Transverse colon (tissue), 4 donors: ENCODE results near the gene CACNA1S. TPM values are rescaled to one million over a fixed set of nuclear protein-coding genes. Genes with fewer than 3 reads are reported as not detected.

Experiments used
- DNase-seq: peaks from one replicate; pipeline ENCODE4 v3.0.0-alpha.2; 2019
- H3K27ac ChIP-seq, 4 donors: fragments of 200-600 bp; sonication (generic); 2 replicates each; pipeline ENCODE4 v1.5.1; 2016 to 2018; ENCODE audit warnings: inconsistent platforms in 4 of 4
- H3K27me3 ChIP-seq: fragments of 200-600 bp; sonication (generic); 2 replicates; pipeline ENCODE4 v1.5.1; 2017; ENCODE audit warnings: inconsistent platforms
- H3K36me3 ChIP-seq, 4 donors: fragments of 200-600 bp; sonication (generic); 2 replicates each; pipeline ENCODE4 v1.5.1; 2017 to 2019; ENCODE audit warnings: inconsistent platforms in 4 of 4
- H3K4me1 ChIP-seq, 4 donors: fragments of 200-600 bp; sonication (generic); 2 replicates each; pipeline ENCODE4 v1.5.1; 2017 to 2020; ENCODE audit warnings: inconsistent platforms in 4 of 4
- H3K4me3 ChIP-seq, 4 donors: fragments of 200-600 bp; sonication (generic); 1 replicate in 1 of 4; 2 replicates in 3 of 4; pipeline versions ENCODE4 v1.5.1 to v1.6.1; 2017 to 2019; ENCODE audit warnings: inconsistent platforms in 4 of 4
- H3K9me3 ChIP-seq, 2 donors: fragments of 200-600 bp; sonication (generic); 2 replicates each; pipeline ENCODE4 v1.5.1; 2017 to 2019; ENCODE audit warnings: inconsistent platforms in 2 of 2
- EP300 ChIP-seq: sonication (generic); formaldehyde crosslinking; IDR thresholded peaks from one replicate; pipeline ENCODE4 v1.6.1; 2017; ENCODE audit warnings: antibody characterized with exemption, low read depth
- POLR2A ChIP-seq: fragments of 450-650 bp; IDR thresholded peaks from one replicate; pipeline ENCODE4 v1.6.1; 2016; ENCODE audit warnings: antibody characterized with exemption, mild to moderate bottlenecking, moderate library complexity
- POLR2AphosphoS5 ChIP-seq, 3 donors: sonication (generic); formaldehyde crosslinking; IDR thresholded peaks; one replicate each; pipeline ENCODE4 v1.6.1; 2016; ENCODE audit warnings: antibody characterized with exemption in 3 of 3
- WGBS, 2 donors: methylation state at CpG; one replicate each; pipeline ENCODE4 v1.1.5; 2018; ENCODE audit warnings: low coverage in 1 of 2; 5-methylcytosine and 5-hydroxymethylcytosine counted together
- in situ Hi-C, 4 donors: fragments of 200-750 bp; cut with MboI; loops; one replicate each; pipeline versions ENCODE4 v1.15.0 to v1.15.1; 2017; ENCODE audit warnings: low sequenced_read_pairs in 3 of 4, low pct_ligation_motif_present in 1 of 4, low pct_unique_long_range_greater_than_20kb in 1 of 4
- intact Hi-C: fragments of 100-400 bp; cut with DNase I; formaldehyde crosslinking; loops from one replicate; pipeline ENCODE4 v1.15.1; 2023; ENCODE audit warnings: low total_unique reads
- total RNA-seq, 4 donors: library from RNA; depleted of rRNA; stranded (reverse); fragments of >200 nt; gene quantifications; one replicate each; pipeline ENCODE4 v1.1.0, GENCODE V29; 2016
- TF ChIP-seq, protein P1 (sequence below), 5 experiments: fragments of 200-600 bp in 3 of 5; fragments of 450-650 bp in 2 of 5; sonication (generic) in 3 of 5; IDR thresholded peaks; 1 replicate in 2 of 5; 2 replicates in 3 of 5; pipeline ENCODE4 v1.5.1; 2016 to 2017; ENCODE audit warnings: antibody characterized with exemption in 5 of 5, inconsistent platforms in 3 of 5, mild to moderate bottlenecking in 2 of 5, moderate library complexity in 1 of 5

Gene CACNA1S
- not detected for total RNA-seq

DNA sequence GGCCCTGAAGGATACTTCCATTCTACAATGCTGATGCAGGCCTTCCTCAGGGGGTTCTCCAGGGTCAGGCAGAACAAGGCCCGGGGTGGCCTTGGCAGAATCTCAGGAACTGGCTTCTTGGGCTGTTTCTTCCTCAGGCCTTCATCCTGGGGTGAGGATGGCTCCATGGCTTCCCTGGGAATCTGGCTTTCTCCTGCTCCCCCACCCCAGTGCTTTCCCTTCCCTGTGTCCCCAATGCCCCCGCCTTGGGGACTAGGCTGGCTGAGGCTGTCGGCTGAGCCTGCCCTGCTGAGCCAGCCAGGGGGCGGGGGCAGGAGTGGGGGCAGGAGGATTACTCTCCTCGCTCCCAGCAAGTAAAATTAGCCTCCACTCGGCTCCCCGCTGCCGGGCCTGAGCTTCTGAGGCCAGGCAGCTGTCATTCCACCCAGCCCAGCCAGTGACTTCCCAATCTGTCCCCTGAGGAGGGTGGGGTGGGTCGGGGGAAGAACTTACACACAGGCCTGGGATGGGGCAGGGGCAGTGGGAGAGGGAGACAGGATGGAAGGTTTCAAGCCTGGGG, at the start of gene CACNA1S:
Gene CACNA1S, minus strand, starts transcription at position 254 of the 559 bp plus-strand sequence. Its CDS starts 87 bp downstream, at position 167.
- peaks cover 0 to 11% (median 7%) of the 10 kb centered on the region in 4 donors for H3K4me1 ChIP-seq
- no peaks in the 10 kb centered on the region for H3K36me3 ChIP-seq
- H3K9me3 ChIP-seq = no peaks in the 10 kb centered on the region
- H3K27ac ChIP-seq = no peak within 1 kb of the TSS
- H3K4me3 ChIP-seq = no peak within 1 kb of the TSS
- peaks cover 4% of the 10 kb centered on the region for H3K27me3 ChIP-seq
- in situ Hi-C loops = loop anchor here in 2 of 4 donors (10.0 to 25.0 kb wide), 2 partner anchors 125 to 137 kb away; no protein-coding TSS in a partner anchor
- 78% methylated on average over 9 of the region's 9 CpGs; no CpG with 5 or more reads in 1 of the 2 donors for WGBS, 2 donors
- intact Hi-C loops = loop anchor here (5.0 kb wide), 1 partner anchor 140 kb away; no protein-coding TSS in a partner anchor
- no peak for DNase-seq
- no peak for TF ChIP-seq POLR2A
- TF ChIP-seq EP300 = no peak
- TF ChIP-seq POLR2AphosphoS5 (IDR thresholded peaks at IDR 0.05) = no peak
- TF ChIP-seq, protein P1, sequence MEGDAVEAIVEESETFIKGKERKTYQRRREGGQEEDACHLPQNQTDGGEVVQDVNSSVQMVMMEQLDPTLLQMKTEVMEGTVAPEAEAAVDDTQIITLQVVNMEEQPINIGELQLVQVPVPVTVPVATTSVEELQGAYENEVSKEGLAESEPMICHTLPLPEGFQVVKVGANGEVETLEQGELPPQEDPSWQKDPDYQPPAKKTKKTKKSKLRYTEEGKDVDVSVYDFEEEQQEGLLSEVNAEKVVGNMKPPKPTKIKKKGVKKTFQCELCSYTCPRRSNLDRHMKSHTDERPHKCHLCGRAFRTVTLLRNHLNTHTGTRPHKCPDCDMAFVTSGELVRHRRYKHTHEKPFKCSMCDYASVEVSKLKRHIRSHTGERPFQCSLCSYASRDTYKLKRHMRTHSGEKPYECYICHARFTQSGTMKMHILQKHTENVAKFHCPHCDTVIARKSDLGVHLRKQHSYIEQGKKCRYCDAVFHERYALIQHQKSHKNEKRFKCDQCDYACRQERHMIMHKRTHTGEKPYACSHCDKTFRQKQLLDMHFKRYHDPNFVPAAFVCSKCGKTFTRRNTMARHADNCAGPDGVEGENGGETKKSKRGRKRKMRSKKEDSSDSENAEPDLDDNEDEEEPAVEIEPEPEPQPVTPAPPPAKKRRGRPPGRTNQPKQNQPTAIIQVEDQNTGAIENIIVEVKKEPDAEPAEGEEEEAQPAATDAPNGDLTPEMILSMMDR (IDR thresholded peaks at IDR 0.05) = no peak

DNA sequence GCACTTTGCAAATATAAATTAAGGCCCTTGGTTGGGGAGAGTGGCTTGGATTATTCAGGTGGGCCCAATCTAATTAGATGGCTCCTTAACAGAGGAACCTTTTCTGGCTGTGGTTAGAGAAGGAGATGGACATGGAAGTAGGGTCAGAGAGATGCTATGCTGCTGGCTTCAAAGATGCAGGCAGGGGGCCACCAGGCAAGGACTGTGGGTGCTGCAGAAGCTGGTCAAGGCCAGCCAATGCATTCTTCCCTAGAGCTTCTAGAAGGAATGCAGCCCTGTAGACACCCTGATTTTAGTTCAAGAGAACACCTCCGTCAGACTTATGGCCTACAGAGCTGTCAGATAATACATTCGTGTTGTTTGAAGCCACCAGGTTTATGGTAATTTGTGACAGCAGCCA, 45.7 kb upstream of the CACNA1S start:
- Histone ChIP-seq H3K36me3 (no peaks in the 10 kb centered on the region), H3K9me3 (no peaks in the 10 kb centered on the region), H3K27ac (no peak overlapping the region), H3K27me3 (peaks cover 4% of the 10 kb centered on the region), H3K4me1 (peaks cover 6 to 15% (median 11%) of the 10 kb centered on the region in 4 donors), H3K4me3 (no peak overlapping the region)
- no peak for TF ChIP-seq EP300
- TF ChIP-seq, protein P1 (IDR thresholded peaks at IDR 0.05) = no peak
- TF ChIP-seq POLR2A = no peak
- TF ChIP-seq POLR2AphosphoS5 (IDR thresholded peaks at IDR 0.05) = no peak
- no peak for DNase-seq
- in situ Hi-C loops (no loop called here), intact Hi-C loops (no loop called here)
- 84% methylated on average over 2 of the region's 2 CpGs; no CpG with 5 or more reads in 1 of the 2 donors for WGBS, 2 donors

DNA sequence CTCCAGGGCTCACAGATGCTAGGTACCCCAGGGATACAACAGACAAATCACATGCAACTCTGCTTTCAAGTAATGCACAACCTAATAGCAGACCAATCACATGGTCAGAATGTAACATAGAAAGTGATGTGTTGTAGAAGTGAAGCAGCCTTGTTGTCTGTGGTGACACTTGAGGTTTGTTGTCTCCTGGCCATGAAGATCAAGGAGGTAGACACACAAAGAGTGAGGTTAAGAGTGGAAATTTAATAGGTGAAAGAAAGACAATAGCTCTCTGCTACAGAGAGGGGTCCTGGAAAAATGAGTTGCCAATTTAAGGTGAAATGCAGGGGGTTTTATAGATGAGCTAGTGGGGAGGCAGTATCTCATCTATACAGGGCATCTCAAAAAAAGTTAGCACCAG, 44.6 kb upstream of the CACNA1S start:
- H3K27ac ChIP-seq = no peak overlapping the region
- no peak for DNase-seq
- intact Hi-C loops = no loop called here
- peaks cover 6 to 20% (median 13%) of the 10 kb centered on the region in 4 donors for H3K4me1 ChIP-seq
- in situ Hi-C loops = no loop called here
- no peak for TF ChIP-seq EP300
- TF ChIP-seq POLR2A = no peak
- no peak for TF ChIP-seq POLR2AphosphoS5 (IDR thresholded peaks at IDR 0.05)
- TF ChIP-seq, protein P1 (IDR thresholded peaks at IDR 0.05) = no peak
- H3K9me3 ChIP-seq = no peaks in the 10 kb centered on the region
- no peak overlapping the region for H3K4me3 ChIP-seq
- H3K36me3 ChIP-seq = no peaks in the 10 kb centered on the region
- peaks cover 4% of the 10 kb centered on the region for H3K27me3 ChIP-seq

DNA sequence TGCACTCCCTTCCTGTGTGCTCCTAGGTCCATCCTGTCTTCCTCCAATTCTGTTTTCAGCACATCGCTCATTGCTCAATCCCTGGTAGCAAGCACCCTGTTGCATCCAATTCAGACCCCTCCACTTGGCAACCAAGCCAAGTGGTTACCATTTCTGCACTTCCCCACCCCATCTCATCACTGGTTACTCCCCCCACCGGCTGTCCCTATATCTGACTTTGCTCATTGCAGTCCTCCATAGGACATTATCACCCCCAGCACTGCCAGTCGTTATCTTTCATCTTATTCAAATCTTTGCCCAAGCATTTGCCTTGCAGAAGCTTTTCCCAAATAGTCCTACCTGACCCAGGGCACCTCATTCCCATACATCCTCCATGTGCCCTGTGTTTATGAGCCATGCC, 44.1 kb upstream of the CACNA1S start:
- in situ Hi-C loops (no loop called here), intact Hi-C loops (no loop called here)
- Histone ChIP-seq H3K4me3 (no peak overlapping the region), H3K9me3 (no peaks in the 10 kb centered on the region), H3K36me3 (no peaks in the 10 kb centered on the region), H3K27me3 (peaks cover 4% of the 10 kb centered on the region), H3K4me1 (peaks cover 6 to 20% (median 13%) of the 10 kb centered on the region in 4 donors), H3K27ac (no peak overlapping the region)
- no peak for DNase-seq
- 90 to 95% methylated on average over 3 of the region's 3 CpGs for WGBS, 2 donors
- TF ChIP-seq, protein P1 (IDR thresholded peaks at IDR 0.05) = no peak
- no peak for TF ChIP-seq POLR2A
- TF ChIP-seq POLR2AphosphoS5 (IDR thresholded peaks at IDR 0.05) = no peak
- TF ChIP-seq EP300 = no peak
